ENCODE measurements around the gene SYNGR1. TPM values are rescaled to one million over a fixed set of nuclear protein-coding genes. Genes with fewer than 3 reads are reported as not detected.

The SYNGR1 gene
- total RNA-seq, 4 donors from 2014 or later = 4.4 to 11.0 (median 9.9) TPM

DNA sequence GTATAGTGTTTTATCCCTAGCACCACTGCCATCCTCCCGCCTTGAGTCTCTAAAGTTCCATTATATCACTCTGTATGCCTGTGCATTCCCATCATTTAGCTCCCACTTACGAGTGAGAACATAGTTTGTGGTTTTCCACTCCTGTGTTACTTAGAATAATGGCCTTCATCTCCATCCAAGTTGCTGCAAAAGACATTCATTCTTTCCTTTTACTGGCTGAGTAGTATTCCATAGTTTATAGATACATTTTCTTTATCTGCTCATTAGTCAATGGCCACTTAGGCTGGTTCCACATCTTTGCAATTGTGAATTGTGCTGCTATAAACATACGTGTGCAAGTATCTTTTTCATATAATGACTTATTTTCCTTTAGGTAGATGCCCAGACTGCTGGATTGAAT is 74.2 kb downstream of the SYNGR1 start:
- no peak for DNase-seq (ENCODE audit: low spot score)
- no peak for TF ChIP-seq CTCF (IDR thresholded peaks at IDR 0.05)
- no peak for ATAC-seq (ENCODE audit: low FRiP score)

- no peak for ATAC-seq (ENCODE audit: low FRiP score)
- no peak for DNase-seq (ENCODE audit: low spot score)
- no peak for TF ChIP-seq CTCF (IDR thresholded peaks at IDR 0.05)
Observed at GRCh38 chr22:39426380-39427043, 76.7 kb downstream of the SYNGR1 start.

DNA sequence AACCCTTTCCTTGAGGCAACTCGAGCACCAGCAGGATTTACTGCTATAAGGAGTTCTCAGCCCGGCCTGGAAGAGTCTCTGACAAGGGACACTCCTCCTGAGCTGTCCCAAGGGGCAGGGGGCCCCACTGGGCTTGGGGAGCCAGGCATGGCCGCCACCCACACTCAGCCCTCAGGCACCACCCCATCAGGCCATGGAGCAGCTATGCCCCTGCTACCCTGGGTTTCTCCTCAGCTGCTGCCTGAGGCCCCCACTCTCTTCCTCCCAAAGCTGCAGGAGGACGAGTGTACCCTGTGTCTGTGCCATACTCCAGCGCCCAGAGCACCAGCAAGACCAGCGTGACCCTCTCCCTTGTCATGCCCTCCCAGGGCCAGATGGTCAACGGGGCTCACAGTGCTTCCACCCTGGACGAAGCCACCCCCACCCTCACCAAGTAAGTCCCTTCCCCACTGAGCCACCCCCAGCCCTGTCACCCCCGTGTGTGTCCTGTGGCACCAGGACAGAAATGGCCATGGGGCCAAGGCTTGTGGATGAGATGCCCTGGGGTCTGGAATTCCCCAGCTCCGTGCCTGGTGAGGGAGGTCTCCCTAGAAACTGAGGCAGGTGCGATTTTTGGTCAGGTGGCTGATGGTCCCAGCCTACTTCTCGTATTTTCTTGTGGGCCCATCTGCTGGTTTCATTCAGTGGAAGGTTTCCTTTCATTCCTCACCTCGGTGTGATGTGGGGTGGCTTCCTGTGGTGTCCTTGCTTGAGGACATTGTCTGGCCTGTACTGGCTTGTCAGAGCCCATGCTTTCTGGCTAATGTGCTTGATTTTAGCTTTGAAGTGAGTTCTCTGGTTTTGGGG is 78.2 kb downstream of the SYNGR1 start:
- TF ChIP-seq CTCF (IDR thresholded peaks at IDR 0.05) = no peak
- ATAC-seq (ENCODE audit: low FRiP score) (peak; percentile 19), DNase-seq (ENCODE audit: low spot score) (no peak)

GRCh38 chr22:39428597-39429071 is 78.8 kb downstream of the SYNGR1 start:
- no peak for ATAC-seq (ENCODE audit: low FRiP score)
- no peak for DNase-seq (ENCODE audit: low spot score)
- TF ChIP-seq CTCF (IDR thresholded peaks at IDR 0.05) = no peak

DNA sequence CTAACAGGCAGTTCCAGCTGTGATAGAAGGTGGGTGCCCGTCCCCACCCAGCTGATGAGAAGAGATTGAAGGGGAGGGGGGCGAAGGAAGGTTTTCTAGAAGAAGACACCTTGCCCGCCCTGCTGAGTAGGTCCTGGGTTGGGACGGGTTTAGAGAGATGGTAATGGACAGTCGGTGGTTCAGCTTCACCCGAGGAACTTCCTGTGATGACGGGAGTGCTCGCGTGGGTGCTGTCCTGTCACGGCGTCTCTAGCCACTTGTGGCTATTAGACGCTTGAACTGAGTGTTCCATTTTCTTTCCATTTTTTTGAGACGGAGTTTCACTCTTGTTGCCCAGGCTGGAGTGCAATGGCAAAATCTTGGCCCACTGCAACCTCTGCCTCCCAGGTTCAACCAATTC is 79.4 kb downstream of the SYNGR1 start:
- DNase-seq (ENCODE audit: low spot score) = no peak

GRCh38 chr22:39429916-39430575 is 80.3 kb downstream of the SYNGR1 start:
- TF ChIP-seq CTCF (IDR thresholded peaks at IDR 0.05) = no peak
- no peak for DNase-seq (ENCODE audit: low spot score)
- no peak for ATAC-seq (ENCODE audit: low FRiP score)

More for the DNA sequence above, 79.4 kb downstream of the SYNGR1 start:
- ATAC-seq (ENCODE audit: low FRiP score) = no peak
- no peak for TF ChIP-seq CTCF (IDR thresholded peaks at IDR 0.05)

Measured in omental fat pad (tissue), 4 donors.